Endothelial cell of umbilical vein (primary cell): ENCODE data around the gene CADM4. TPM values are rescaled to one million over a fixed set of nuclear protein-coding genes. Genes with fewer than 3 reads are reported as not detected.

Experiments
- BruUV-seq: library from RNA; stranded (reverse); fragments of 400-500 nt; replicated peaks from 2 replicates; lab custom pipeline; 2021; lab: Mats Ljungman, UMichigan
- CTCF ChIA-PET: fragments of 300-600, 350-600 bp; sonication (Branson Sonifier 250); formaldehyde crosslinking; loops from one replicate; lab custom pipeline; 2021; ENCODE audit warnings: antibody characterized with exemption, inconsistent platforms; lab: Charles Lee
- POLR2A ChIA-PET: fragments of 300-600, 350-600 bp; sonication (Branson Sonifier 250); formaldehyde crosslinking; loops from one replicate; lab custom pipeline; 2021; ENCODE audit warnings: antibody characterized with exemption, inconsistent platforms; lab: Charles Lee
- DNase-seq: peaks from one replicate; pipeline ENCODE4 v3.0.0-alpha.2; 2011; ENCODE audit warnings: low read depth, low spot score
- FAIRE-seq: peaks from 2 replicates; lab custom pipeline; 2011; peaks lifted over from hg19 to GRCh38; lab: Jason Lieb, UNC
- H2AFZ ChIP-seq: 2 replicates; pipeline ENCODE4 v1.6.0; 2012; ENCODE audit warnings: low read depth, low read length, control low read depth, inconsistent platforms
- H3K27ac ChIP-seq: 2 replicates; pipeline ENCODE4 v1.5.1; 2011; ENCODE audit warnings: low read depth, mild to moderate bottlenecking, control low read depth, low read length, moderate library complexity; ENCODE audit not compliant: insufficient read depth
- H3K27me3 ChIP-seq, 2 experiments: 2 replicates each; pipeline versions ENCODE4 v1.6.0 to v1.6.1; 2011; ENCODE audit warnings: low read length in 2 of 2, mixed read lengths in 1 of 2; ENCODE audit not compliant: control insufficient read depth in 2 of 2, insufficient read depth in 2 of 2
- H3K36me3 ChIP-seq, 2 experiments: 2 replicates in 1 of 2; 3 replicates in 1 of 2; pipeline ENCODE4 v1.5.1; 2011; ENCODE audit warnings: low read length in 2 of 2, mild to moderate bottlenecking in 1 of 2, moderate library complexity in 1 of 2; ENCODE audit not compliant: control insufficient read depth in 2 of 2, insufficient read depth in 2 of 2; ENCODE audit errors: extremely low read depth in 1 of 2
- H3K4me1 ChIP-seq: 3 replicates; pipeline ENCODE4 v1.5.1; 2011; ENCODE audit warnings: mild to moderate bottlenecking, low read length; ENCODE audit not compliant: control insufficient read depth, insufficient read depth; ENCODE audit errors: extremely low read depth
- H3K4me2 ChIP-seq: 2 replicates; pipeline ENCODE4 v1.6.1; 2011; ENCODE audit warnings: low read length, control low read depth, mixed read lengths; ENCODE audit not compliant: insufficient read depth
- H3K4me3 ChIP-seq, 3 experiments: fragments of 200-600 bp in 1 of 3; sonication (generic), shearing (Covaris generic) in 1 of 3; replicated peaks in 1 of 3; 2 replicates each; pipeline ENCODE4 v1.5.1; 2011 to 2016; ENCODE audit warnings: control low read depth in 3 of 3, low read length in 3 of 3, mild to moderate bottlenecking in 2 of 3, inconsistent platforms in 1 of 3, low read depth in 1 of 3, moderate library complexity in 1 of 3; ENCODE audit not compliant: insufficient read depth in 1 of 3
- H3K79me2 ChIP-seq: 2 replicates; pipeline ENCODE4 v1.6.0; 2012; ENCODE audit warnings: low read length, inconsistent platforms; ENCODE audit not compliant: control insufficient read depth, insufficient read depth
- H3K9ac ChIP-seq: replicated peaks from 2 replicates; pipeline ENCODE3; 2011; ENCODE audit warnings: low read length, control low read depth; ENCODE audit not compliant: insufficient read depth; ENCODE audit errors: extremely low read depth
- H3K9me1 ChIP-seq: replicated peaks from 3 replicates; pipeline ENCODE4 v1.6.0; 2011; ENCODE audit warnings: mild to moderate bottlenecking, low read length; ENCODE audit not compliant: control insufficient read depth, insufficient read depth; ENCODE audit errors: extremely low read depth
- H3K9me3 ChIP-seq: replicated peaks from 2 replicates; pipeline ENCODE4 v1.5.1; 2012; ENCODE audit warnings: low read length, inconsistent platforms; ENCODE audit not compliant: control insufficient read depth, insufficient read depth
- H4K20me1 ChIP-seq: replicated peaks from 2 replicates; pipeline ENCODE3; 2011; ENCODE audit warnings: mild to moderate bottlenecking, low read length; ENCODE audit not compliant: control insufficient read depth, insufficient read depth; ENCODE audit errors: extremely low read depth
- EZH2 ChIP-seq: IDR thresholded peaks from 2 replicates; pipeline ENCODE4 v1.6.1; 2012; ENCODE audit warnings: borderline replicate concordance, low read depth, mild to moderate bottlenecking, moderate library complexity, low read length, inconsistent platforms; ENCODE audit not compliant: severe bottlenecking
- FOS ChIP-seq: IDR thresholded peaks from 2 replicates; pipeline ENCODE4 v1.6.1; 2011; ENCODE audit warnings: mild to moderate bottlenecking, low read length, moderate library complexity, borderline replicate concordance; ENCODE audit not compliant: insufficient read depth
- GATA2 ChIP-seq: IDR thresholded peaks from 2 replicates; pipeline ENCODE4 v1.7.0; 2011; ENCODE audit warnings: low read depth, mild to moderate bottlenecking, moderate library complexity, mixed read lengths, low read length; ENCODE audit not compliant: insufficient read length, insufficient read depth
- JUN ChIP-seq: IDR thresholded peaks from 2 replicates; pipeline ENCODE4 v1.6.1; 2011; ENCODE audit warnings: borderline replicate concordance, low read depth; ENCODE audit not compliant: insufficient read length, insufficient read depth
- MYC ChIP-seq: IDR thresholded peaks from one replicate; pipeline ENCODE4 v1.6.1; 2011; ENCODE audit warnings: mild to moderate bottlenecking, low read depth, low read length
- POLR2A ChIP-seq: IDR thresholded peaks from 2 replicates; pipeline ENCODE4 v1.6.1; 2012; ENCODE audit warnings: low read depth, mild to moderate bottlenecking, control low read depth, low read length
- POLR2AphosphoS5 ChIP-seq: IDR thresholded peaks from 2 replicates; pipeline ENCODE4 v1.6.1; 2012; ENCODE audit warnings: low read depth, mild to moderate bottlenecking, control low read depth, low read length, moderate library complexity; ENCODE audit not compliant: insufficient read depth
- dilution Hi-C: fragments of 300-500 bp; cut with MboI; formaldehyde crosslinking; loops from one replicate; pipeline ENCODE4 v1.15.0; 2019; ENCODE audit warnings: low sequenced_read_pairs; ENCODE audit not compliant: extremely low pct_ligation_motif_present
- intact Hi-C: fragments of 100-400 bp; cut with micrococcal nuclease; formaldehyde crosslinking; loops from one replicate; pipeline ENCODE4 v1.10.0; 2022
- polyA plus RNA-seq, 4 experiments: library from polyadenylated mRNA; depleted of rRNA in 3 of 4; stranded (reverse) in 3 of 4; unstranded in 1 of 4; fragments of >200 nt; gene quantifications; 2 replicates each; pipeline versions ENCODE4 v1.2.1 to v1.2.3, GENCODE V29; 2011 to 2012; ENCODE audit warnings: missing spikeins in 1 of 4
- total RNA-seq: library from RNA; stranded (reverse); gene quantifications from 2 replicates; pipeline ENCODE4 v1.2.3, GENCODE V29; 2021
- TF ChIP-seq, protein P1 (sequence below), 2 donors: IDR thresholded peaks; 1 replicate in 1 of 2; 2 replicates in 1 of 2; pipeline ENCODE4 v1.5.1; 2011; ENCODE audit warnings: low read length in 2 of 2, mild to moderate bottlenecking in 2 of 2, moderate library complexity in 2 of 2, control low read depth in 1 of 2, inconsistent platforms in 1 of 2, low read depth in 1 of 2; ENCODE audit not compliant: insufficient read depth in 1 of 2; ENCODE audit errors: extremely low read depth in 1 of 2
- TF ChIP-seq, protein P2 (sequence below): IDR thresholded peaks from 2 replicates; pipeline ENCODE4 v1.6.1; 2011; ENCODE audit not compliant: insufficient read depth, insufficient read length

Gene CADM4
- total and polyA plus RNA-seq, 2 donors (not counting 3 experiments of a cell fraction or from before 2014, with no cell fraction given) = 5.0 to 7.5 TPM

- no peak overlapping the region for H3K9ac ChIP-seq
- peaks cover 15 to 20% of the 10 kb centered on the region in 2 experiments for H3K27me3 ChIP-seq
- FAIRE-seq (no peak), DNase-seq (no peak)
- H3K9me3 ChIP-seq = no peaks in the 10 kb centered on the region
- TF ChIP-seq JUN = no peak
- TF ChIP-seq POLR2A = no peak
- no peak for TF ChIP-seq EZH2
- TF ChIP-seq FOS = no peak
- no peak for TF ChIP-seq GATA2
- no peak for TF ChIP-seq MYC
- TF ChIP-seq, protein P1, sequence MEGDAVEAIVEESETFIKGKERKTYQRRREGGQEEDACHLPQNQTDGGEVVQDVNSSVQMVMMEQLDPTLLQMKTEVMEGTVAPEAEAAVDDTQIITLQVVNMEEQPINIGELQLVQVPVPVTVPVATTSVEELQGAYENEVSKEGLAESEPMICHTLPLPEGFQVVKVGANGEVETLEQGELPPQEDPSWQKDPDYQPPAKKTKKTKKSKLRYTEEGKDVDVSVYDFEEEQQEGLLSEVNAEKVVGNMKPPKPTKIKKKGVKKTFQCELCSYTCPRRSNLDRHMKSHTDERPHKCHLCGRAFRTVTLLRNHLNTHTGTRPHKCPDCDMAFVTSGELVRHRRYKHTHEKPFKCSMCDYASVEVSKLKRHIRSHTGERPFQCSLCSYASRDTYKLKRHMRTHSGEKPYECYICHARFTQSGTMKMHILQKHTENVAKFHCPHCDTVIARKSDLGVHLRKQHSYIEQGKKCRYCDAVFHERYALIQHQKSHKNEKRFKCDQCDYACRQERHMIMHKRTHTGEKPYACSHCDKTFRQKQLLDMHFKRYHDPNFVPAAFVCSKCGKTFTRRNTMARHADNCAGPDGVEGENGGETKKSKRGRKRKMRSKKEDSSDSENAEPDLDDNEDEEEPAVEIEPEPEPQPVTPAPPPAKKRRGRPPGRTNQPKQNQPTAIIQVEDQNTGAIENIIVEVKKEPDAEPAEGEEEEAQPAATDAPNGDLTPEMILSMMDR (IDR thresholded peaks at IDR 0.05; ENCODE audit: extremely low read depth in 1 of 2, insufficient read depth in 1 of 2, low read depth in 1 of 2, low read length in 2 of 2) = no peak
- no peak for TF ChIP-seq POLR2AphosphoS5
- TF ChIP-seq, protein P2, sequence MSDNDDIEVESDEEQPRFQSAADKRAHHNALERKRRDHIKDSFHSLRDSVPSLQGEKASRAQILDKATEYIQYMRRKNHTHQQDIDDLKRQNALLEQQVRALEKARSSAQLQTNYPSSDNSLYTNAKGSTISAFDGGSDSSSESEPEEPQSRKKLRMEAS = no peak
- intact Hi-C loops (no loop called here), dilution Hi-C loops (no loop called here)
- H3K4me1 ChIP-seq = peaks cover 7% of the 10 kb centered on the region
- no peak overlapping the region for H3K27ac ChIP-seq
- CTCF ChIA-PET = interaction anchor here (0.7 to 1.2 kb wide), 2 partner anchors 10 to 20 kb away, joined by 3 to 4 read pairs; no protein-coding TSS in a partner anchor
- no peak overlapping the region for H2AFZ ChIP-seq
- no peaks in the 10 kb centered on the region for H3K36me3 ChIP-seq
- BruUV-seq = no TSS peak
- H3K79me2 ChIP-seq = no peaks in the 10 kb centered on the region
- no peaks in the 10 kb centered on the region for H3K9me1 ChIP-seq
- no peak overlapping the region for H3K4me3 ChIP-seq
- no peaks in the 10 kb centered on the region for H4K20me1 ChIP-seq
- POLR2A ChIA-PET = no interaction called here
- H3K4me2 ChIP-seq = no peak overlapping the region
Observed at GRCh38 chr19:43642531-43642930, 2.9 kb upstream of the CADM4 start.
